Measurements from ENCODE around the gene BCL7A.

BCL7A gene

GRCh38 chr12:122024132-122024785, 2.6 kb downstream of the BCL7A start:
- ChIA-PET POLR2A (ENCODE audit: low non-redundant PET) (no interaction called here), CTCF (interaction anchor here (0.5 to 1.2 kb wide), 3 partner anchors 10 to 106 kb away, joined by 3 read pairs; partner anchors contain the start of gene CFAP251)
- peak overlapping the region; percentile 93 for H3K27ac ChIP-seq
- TF ChIP-seq CTCF (conservative IDR thresholded peaks at IDR 0.05; ENCODE audit: low read depth), result no peak
- no peak for DNase-seq (ENCODE audit: low spot score)

- POLR2A ChIA-PET (ENCODE audit: low non-redundant PET), result no interaction called here
- CTCF ChIA-PET, result interaction anchor here (0.5 kb wide), 1 partner anchor 40 kb away, joined by 4 read pairs; no protein-coding TSS in a partner anchor
- peak overlapping the region; percentile 93 for H3K27ac ChIP-seq
- no peak for TF ChIP-seq CTCF (conservative IDR thresholded peaks at IDR 0.05; ENCODE audit: low read depth)
- DNase-seq (ENCODE audit: low spot score), result no peak
Observed at GRCh38 chr12:122026706-122027333, 5.1 kb downstream of the BCL7A start.

- peak overlapping the region; percentile 93 for H3K27ac ChIP-seq
- ChIA-PET POLR2A (ENCODE audit: low non-redundant PET) (no interaction called here), CTCF (interaction anchor here (0.6 kb wide), 1 partner anchor 900 kb away, joined by 5 read pairs; no protein-coding TSS in a partner anchor)
- DNase-seq (ENCODE audit: low spot score), result peak; percentile 64
- TF ChIP-seq CTCF (conservative IDR thresholded peaks at IDR 0.05; ENCODE audit: low read depth), result no peak
Observed at GRCh38 chr12:122028165-122028904, 6.7 kb downstream of the BCL7A start.

- H3K27ac ChIP-seq, result peak overlapping the region; percentile 93
- ChIA-PET POLR2A (ENCODE audit: low non-redundant PET) (no interaction called here), CTCF (no interaction called here)
- TF ChIP-seq CTCF (conservative IDR thresholded peaks at IDR 0.05; ENCODE audit: low read depth), result no peak
- no peak for DNase-seq (ENCODE audit: low spot score)
Observed at GRCh38 chr12:122028905-122029560, 7.3 kb downstream of the BCL7A start.

GRCh38 chr12:122029620-122030423, 8.1 kb downstream of the BCL7A start:
- H3K27ac ChIP-seq, result peak overlapping the region; percentile 93
- TF ChIP-seq CTCF (conservative IDR thresholded peaks at IDR 0.05; ENCODE audit: low read depth), result no peak
- ChIA-PET CTCF (interaction anchor here (0.7 to 1.0 kb wide), 3 partner anchors 38 to 407 kb away, joined by 3 read pairs; partner anchors contain the start of gene RHOF), POLR2A (ENCODE audit: low non-redundant PET) (no interaction called here)
- DNase-seq (ENCODE audit: low spot score), result peak; percentile 92

Data from RWPE1 (cell line).